ENCODE measurements around the gene SLITRK3. TPM values are rescaled to one million over a fixed set of nuclear protein-coding genes. Genes with fewer than 3 reads are reported as not detected.

SLITRK3 gene
- polyA plus RNA-seq, 3 donors = not detected

DNA sequence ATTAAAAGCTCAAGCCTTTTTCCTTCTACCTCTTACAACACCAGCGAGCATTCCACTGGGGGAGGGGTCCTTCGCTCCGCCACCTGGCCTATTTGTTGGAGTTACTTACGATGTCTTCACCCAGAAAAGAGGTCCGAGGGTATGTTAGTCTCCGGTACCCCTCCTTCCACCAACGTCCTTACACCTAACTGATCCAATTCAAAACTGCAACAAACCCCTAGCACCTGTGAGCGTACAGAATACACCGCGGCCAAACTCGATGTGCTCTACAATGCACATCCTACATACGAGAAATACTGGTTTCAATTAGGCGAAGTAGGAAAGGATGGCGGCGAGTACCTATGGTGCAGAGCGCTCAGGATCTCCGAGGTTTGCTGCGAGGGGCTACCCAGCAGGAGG lies 944 bp downstream of the SLITRK3 start:
- Histone ChIP-seq H3K9me3 (replicated peaks in 1 of 2; ENCODE audit: control insufficient read depth in 1 of 2, insufficient read depth in 1 of 2, low read length in 2 of 2) (peaks cover 0 to 19% of the 10 kb centered on the region in 2 donors), H3K79me2 (ENCODE audit: insufficient read depth, low read length) (no peaks in the 10 kb centered on the region), H3K36me3 (replicated peaks in 1 of 2; ENCODE audit: control insufficient read depth in 1 of 2, insufficient read depth in 2 of 2, low read length in 2 of 2) (no peaks in the 10 kb centered on the region), H4K20me1 (ENCODE audit: insufficient read depth, low read length) (no peaks in the 10 kb centered on the region), H3K27ac (ENCODE audit: low read depth in 1 of 2, low read length in 2 of 2) (no peak overlapping the region), H3K4me1 (ENCODE audit: control insufficient read depth in 1 of 2, insufficient read depth in 2 of 2, low read length in 2 of 2) (no peaks in the 10 kb centered on the region), H2AFZ (ENCODE audit: insufficient read depth, low read depth, low read length, poor library complexity, severe bottlenecking) (no peak overlapping the region), H3K27me3 (ENCODE audit: control insufficient read depth in 2 of 2, insufficient read depth in 2 of 2, low read length in 2 of 2) (peaks cover 67 to 77% of the 10 kb centered on the region in 2 donors), H3K9ac (ENCODE audit: insufficient read depth, low read length, poor library complexity, severe bottlenecking) (no peak overlapping the region), H3K4me3 (replicated peaks in 1 of 3; ENCODE audit: low read depth in 2 of 3, low read length in 3 of 3) (no peak overlapping the region), H3K4me2 (replicated peaks; ENCODE audit: extremely low read depth, low read length, poor library complexity, severe bottlenecking) (no peak overlapping the region)
- Mint-ChIP-seq H3K27me3 (ENCODE audit: low read depth in 3 of 3) (peaks cover 67 to 73% (median 71%) of the 10 kb centered on the region in 3 donors), H3K36me3 (no peaks in the 10 kb centered on the region), H3K4me1 (peaks cover 17% of the 10 kb centered on the region), H3K9me3 (peaks cover 0 to 20% (median 10%) of the 10 kb centered on the region in 7 donors), H3K27ac (peak overlapping the region in 1 of 7 donors; percentile 52), H3K4me3 (peak overlapping the region in 1 of 2 donors; percentile 61)
- TF ChIP-seq, protein P1, sequence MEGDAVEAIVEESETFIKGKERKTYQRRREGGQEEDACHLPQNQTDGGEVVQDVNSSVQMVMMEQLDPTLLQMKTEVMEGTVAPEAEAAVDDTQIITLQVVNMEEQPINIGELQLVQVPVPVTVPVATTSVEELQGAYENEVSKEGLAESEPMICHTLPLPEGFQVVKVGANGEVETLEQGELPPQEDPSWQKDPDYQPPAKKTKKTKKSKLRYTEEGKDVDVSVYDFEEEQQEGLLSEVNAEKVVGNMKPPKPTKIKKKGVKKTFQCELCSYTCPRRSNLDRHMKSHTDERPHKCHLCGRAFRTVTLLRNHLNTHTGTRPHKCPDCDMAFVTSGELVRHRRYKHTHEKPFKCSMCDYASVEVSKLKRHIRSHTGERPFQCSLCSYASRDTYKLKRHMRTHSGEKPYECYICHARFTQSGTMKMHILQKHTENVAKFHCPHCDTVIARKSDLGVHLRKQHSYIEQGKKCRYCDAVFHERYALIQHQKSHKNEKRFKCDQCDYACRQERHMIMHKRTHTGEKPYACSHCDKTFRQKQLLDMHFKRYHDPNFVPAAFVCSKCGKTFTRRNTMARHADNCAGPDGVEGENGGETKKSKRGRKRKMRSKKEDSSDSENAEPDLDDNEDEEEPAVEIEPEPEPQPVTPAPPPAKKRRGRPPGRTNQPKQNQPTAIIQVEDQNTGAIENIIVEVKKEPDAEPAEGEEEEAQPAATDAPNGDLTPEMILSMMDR (IDR thresholded peaks at IDR 0.05) = no peak
- DNase-seq = no peak
- intact Hi-C loops (cut with micrococcal nuclease) = no loop called here
- 3% methylated on average over 8 of the region's 18 CpGs for WGBS (ENCODE audit: insufficient coverage)

DNA sequence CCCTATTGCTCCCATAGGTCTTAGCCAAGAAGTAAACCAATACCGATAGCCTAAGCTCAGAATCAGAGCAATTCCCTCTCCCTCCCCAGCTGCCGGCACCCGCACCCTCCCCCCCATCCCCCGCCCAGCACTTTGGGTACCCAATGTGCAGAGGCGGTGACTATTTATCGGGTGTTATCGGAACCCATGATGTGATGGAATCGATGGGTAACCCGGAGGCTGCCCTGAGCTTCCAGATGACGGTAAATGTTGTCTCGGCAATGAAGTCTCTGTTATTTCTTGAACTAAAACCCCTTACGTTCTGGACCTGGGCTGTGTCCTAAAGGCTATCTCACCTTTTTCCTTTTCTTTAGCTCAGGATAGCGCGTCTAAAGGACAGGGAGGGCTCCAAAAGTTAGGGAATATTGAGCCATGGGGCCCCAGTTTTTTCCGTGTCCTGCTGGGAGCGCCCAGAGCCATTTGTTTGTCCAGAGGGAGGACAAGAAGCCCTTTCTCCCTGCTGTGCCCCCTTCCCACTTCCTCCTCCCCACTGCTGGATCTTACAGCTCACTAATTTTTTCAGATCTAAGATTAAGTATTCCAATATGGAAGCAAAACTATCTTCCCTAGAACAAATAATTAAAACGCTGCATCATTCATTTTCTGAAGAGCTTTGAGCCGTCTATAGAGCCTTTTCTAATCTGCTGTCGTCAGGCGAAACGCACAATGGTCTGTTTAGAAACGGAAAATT lies 1.5 kb downstream of the SLITRK3 start:
- H3K36me3 Mint-ChIP-seq = no peaks in the 10 kb centered on the region
- peaks cover 67 to 71% (median 69%) of the 10 kb centered on the region in 3 donors for H3K27me3 Mint-ChIP-seq (ENCODE audit: low read depth in 3 of 3)
- 3% methylated on average over 6 of the region's 22 CpGs for WGBS (ENCODE audit: insufficient coverage)

More for the DNA sequence above, 1.5 kb downstream of the SLITRK3 start:
- Histone ChIP-seq H3K4me3 (replicated peaks in 1 of 3; ENCODE audit: low read depth in 2 of 3, low read length in 3 of 3) (no peak overlapping the region), H4K20me1 (ENCODE audit: insufficient read depth, low read length) (no peaks in the 10 kb centered on the region), H3K27me3 (ENCODE audit: control insufficient read depth in 2 of 2, insufficient read depth in 2 of 2, low read length in 2 of 2) (peaks cover 67 to 75% of the 10 kb centered on the region in 2 donors), H3K27ac (ENCODE audit: low read depth in 1 of 2, low read length in 2 of 2) (no peak overlapping the region), H3K4me2 (replicated peaks; ENCODE audit: extremely low read depth, low read length, poor library complexity, severe bottlenecking) (no peak overlapping the region), H3K4me1 (ENCODE audit: control insufficient read depth in 1 of 2, insufficient read depth in 2 of 2, low read length in 2 of 2) (no peaks in the 10 kb centered on the region), H3K36me3 (replicated peaks in 1 of 2; ENCODE audit: control insufficient read depth in 1 of 2, insufficient read depth in 2 of 2, low read length in 2 of 2) (no peaks in the 10 kb centered on the region), H3K9ac (ENCODE audit: insufficient read depth, low read length, poor library complexity, severe bottlenecking) (no peak overlapping the region), H3K9me3 (replicated peaks in 1 of 2; ENCODE audit: control insufficient read depth in 1 of 2, insufficient read depth in 1 of 2, low read length in 2 of 2) (peaks cover 0 to 19% of the 10 kb centered on the region in 2 donors), H2AFZ (ENCODE audit: insufficient read depth, low read depth, low read length, poor library complexity, severe bottlenecking) (no peak overlapping the region), H3K79me2 (ENCODE audit: insufficient read depth, low read length) (no peaks in the 10 kb centered on the region)
- Mint-ChIP-seq H3K4me1 (peaks cover 17% of the 10 kb centered on the region), H3K9me3 (peaks cover 0 to 20% (median 10%) of the 10 kb centered on the region in 7 donors), H3K4me3 (peak overlapping the region in 1 of 2 donors; percentile 61), H3K27ac (no peak overlapping the region)
- intact Hi-C loops (cut with micrococcal nuclease) = no loop called here
- no peak for DNase-seq
- TF ChIP-seq, protein P1 (IDR thresholded peaks at IDR 0.05) = no peak
